Measurements from ENCODE around the gene APOM. TPM values are rescaled to one million over a fixed set of nuclear protein-coding genes. Genes with fewer than 3 reads are reported as not detected.

Gene APOM
- polyA plus RNA-seq, 4 donors = 7.2 to 32.8 (median 8.2) TPM

DNA sequence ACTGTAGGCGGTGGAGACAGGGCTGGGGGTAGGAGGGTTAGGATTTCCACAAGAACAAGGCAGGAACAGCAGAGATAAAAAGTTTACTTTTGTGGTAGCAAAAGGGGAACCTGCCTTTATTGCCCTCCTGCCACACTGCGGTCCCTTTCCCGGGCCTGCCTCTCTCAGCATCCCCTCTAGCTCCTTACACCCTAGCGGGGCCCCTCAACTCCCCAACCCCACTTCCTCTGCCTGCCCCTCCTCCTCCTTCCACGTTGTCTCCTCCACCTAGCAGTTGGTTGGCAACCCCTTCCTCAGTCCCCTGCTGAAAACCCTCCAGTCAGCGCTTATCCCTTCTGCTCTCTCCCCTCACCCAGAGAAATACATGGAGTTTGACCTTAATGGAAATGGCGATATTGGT is 39.9 kb upstream of the APOM start:
- Histone ChIP-seq H3K27ac (ENCODE audit: low read depth in 1 of 3, low read length in 2 of 3) (no peak overlapping the region), H3K4me3 (ENCODE audit: low read depth in 1 of 3, low read length in 3 of 3) (no peak overlapping the region), H3K9me3 (ENCODE audit: control insufficient read depth in 2 of 2, insufficient read depth in 1 of 2, low read depth in 1 of 2, low read length in 1 of 2) (no peaks in the 10 kb centered on the region), H3K4me1 (ENCODE audit: control insufficient read depth in 3 of 3, insufficient read depth in 2 of 3, low read depth in 1 of 3, low read length in 2 of 3) (peaks cover 0 to 20% (median 2%) of the 10 kb centered on the region in 3 donors), H3K27me3 (ENCODE audit: control insufficient read depth in 3 of 3, insufficient read depth in 3 of 3, low read length in 3 of 3) (no peaks in the 10 kb centered on the region), H3K36me3 (ENCODE audit: control insufficient read depth in 3 of 3, insufficient read depth in 2 of 3, low read depth in 1 of 3, low read length in 3 of 3) (no peaks in the 10 kb centered on the region)
- no peak for FAIRE-seq
- 51 to 72% (median 71%) methylated on average over 7 of the region's 7 CpGs for WGBS, 3 donors
- no peak for DNase-seq

DNA sequence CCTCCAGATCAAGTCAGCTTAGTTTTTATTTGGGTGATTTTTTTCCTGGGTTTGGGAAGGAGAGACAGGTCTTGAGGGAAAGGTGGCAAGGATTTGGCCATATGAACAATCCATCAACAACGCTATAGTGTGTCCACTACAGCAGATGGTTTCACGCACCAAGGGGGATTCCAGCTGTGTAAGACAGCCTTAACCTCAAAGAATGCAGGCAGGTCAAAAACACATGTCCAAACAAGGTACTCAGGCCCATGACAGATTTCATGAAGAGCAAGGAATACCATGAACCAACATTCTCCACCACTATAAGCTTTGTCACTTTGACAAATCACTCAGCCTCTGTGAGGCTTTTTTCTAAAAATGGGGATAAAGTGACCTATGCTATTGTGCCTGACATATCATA is 38.7 kb upstream of the APOM start:
- Histone ChIP-seq H3K4me1 (ENCODE audit: control insufficient read depth in 3 of 3, insufficient read depth in 2 of 3, low read depth in 1 of 3, low read length in 2 of 3) (peaks cover 0 to 25% (median 2%) of the 10 kb centered on the region in 3 donors), H3K4me3 (ENCODE audit: low read depth in 1 of 3, low read length in 3 of 3) (no peak overlapping the region), H3K27ac (ENCODE audit: low read depth in 1 of 3, low read length in 2 of 3) (no peak overlapping the region), H3K9me3 (ENCODE audit: control insufficient read depth in 2 of 2, insufficient read depth in 1 of 2, low read depth in 1 of 2, low read length in 1 of 2) (no peaks in the 10 kb centered on the region), H3K36me3 (ENCODE audit: control insufficient read depth in 3 of 3, insufficient read depth in 2 of 3, low read depth in 1 of 3, low read length in 3 of 3) (peaks cover 0 to under 1% (median 0%) of the 10 kb centered on the region in 3 donors), H3K27me3 (ENCODE audit: control insufficient read depth in 3 of 3, insufficient read depth in 3 of 3, low read length in 3 of 3) (no peaks in the 10 kb centered on the region)
- DNase-seq (no peak), FAIRE-seq (no peak)
- WGBS, 3 donors = 85 to 95% (median 93%) methylated on average over 2 of the region's 2 CpGs

GRCh38 chr6:31619805-31620585 is 35.7 kb upstream of the APOM start:
- DNase-seq (peak; percentile 99), FAIRE-seq (peak; percentile 10)
- Histone ChIP-seq H3K27ac (ENCODE audit: low read depth in 1 of 3, low read length in 2 of 3) (peak overlapping the region; percentile 89 to 100 (median 100)), H3K4me1 (ENCODE audit: control insufficient read depth in 3 of 3, insufficient read depth in 2 of 3, low read depth in 1 of 3, low read length in 2 of 3) (peaks cover 0 to 19% (median 2%) of the 10 kb centered on the region in 3 donors), H3K36me3 (ENCODE audit: control insufficient read depth in 3 of 3, insufficient read depth in 2 of 3, low read depth in 1 of 3, low read length in 3 of 3) (peaks cover 0 to 27% (median 1%) of the 10 kb centered on the region in 3 donors), H3K27me3 (ENCODE audit: control insufficient read depth in 3 of 3, insufficient read depth in 3 of 3, low read length in 3 of 3) (no peaks in the 10 kb centered on the region), H3K4me3 (ENCODE audit: low read depth in 1 of 3, low read length in 3 of 3) (peak overlapping the region; percentile 48 to 92 (median 81)), H3K9me3 (ENCODE audit: control insufficient read depth in 2 of 2, insufficient read depth in 1 of 2, low read depth in 1 of 2, low read length in 1 of 2) (no peaks in the 10 kb centered on the region)
- WGBS, 3 donors = 0 to 1% (median 0%) methylated on average over 43 to 50 of the region's 50 CpGs

GRCh38 chr6:31620586-31621319 is 34.9 kb upstream of the APOM start, which contains the start of gene PRRC2A:
PRRC2A (plus strand) TSS chr6:31620715; CDS start chr6:31622790, 2,075 bp downstream.
- no peak for FAIRE-seq

DNA sequence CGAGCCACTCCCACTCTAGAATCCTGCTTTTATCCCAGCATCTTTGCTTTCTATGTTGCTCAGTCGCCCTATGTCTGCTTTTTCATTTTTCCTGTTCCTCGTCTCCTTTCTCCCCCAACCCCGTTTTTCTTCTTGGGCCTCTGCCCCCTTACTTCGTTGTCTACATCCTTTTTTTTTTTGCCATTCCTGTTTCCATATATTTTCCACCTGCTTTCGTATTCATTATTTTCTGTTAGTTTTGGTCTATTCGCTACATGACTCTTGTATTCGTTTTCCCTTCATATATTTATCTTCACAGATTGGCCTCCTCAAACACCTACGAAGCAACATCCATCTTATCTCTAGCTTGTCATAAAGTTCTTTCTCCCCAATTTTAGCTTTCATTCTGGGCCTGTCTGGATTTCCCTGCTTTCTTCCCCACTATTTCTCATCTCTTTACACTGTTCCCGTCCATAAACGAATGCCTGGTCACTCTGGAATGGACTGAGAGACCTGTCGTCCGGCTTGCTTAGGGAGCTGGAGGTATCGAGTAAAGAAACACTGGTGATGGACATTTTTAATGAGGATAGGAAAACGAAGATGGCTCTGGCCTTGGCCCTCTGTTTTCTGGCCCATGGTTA is 34.3 kb upstream of the APOM start:
- 5 to 9% (median 7%) methylated on average over 15 of the region's 15 CpGs for WGBS, 3 donors
- DNase-seq = peak; percentile 10 to 36

More at GRCh38 chr6:31620586-31621319, 34.9 kb upstream of the APOM start, which contains the start of gene PRRC2A:
- WGBS, 3 donors = 1% methylated on average over 35 to 65 of the region's 67 CpGs
- H3K4me1 ChIP-seq (ENCODE audit: control insufficient read depth in 3 of 3, insufficient read depth in 2 of 3, low read depth in 1 of 3, low read length in 2 of 3) = peaks cover 0 to 11% (median 0%) of the 10 kb centered on the region in 3 donors
- H3K27ac ChIP-seq (ENCODE audit: low read depth in 1 of 3, low read length in 2 of 3) = peak within 1 kb of the TSS; percentile 89 to 100 (median 100)
- H3K36me3 ChIP-seq (ENCODE audit: control insufficient read depth in 3 of 3, insufficient read depth in 2 of 3, low read depth in 1 of 3, low read length in 3 of 3) = peaks cover 2 to 35% (median 8%) of the 10 kb centered on the region in 3 donors
- no peaks in the 10 kb centered on the region for H3K27me3 ChIP-seq (ENCODE audit: control insufficient read depth in 3 of 3, insufficient read depth in 3 of 3, low read length in 3 of 3)
- no peaks in the 10 kb centered on the region for H3K9me3 ChIP-seq (ENCODE audit: control insufficient read depth in 2 of 2, insufficient read depth in 1 of 2, low read depth in 1 of 2, low read length in 1 of 2)
- H3K4me3 ChIP-seq (ENCODE audit: low read depth in 1 of 3, low read length in 3 of 3) = peak within 1 kb of the TSS; percentile 68 to 92 (median 81)
- DNase-seq = peak in 1 of 2 donors; percentile 66

DNA sequence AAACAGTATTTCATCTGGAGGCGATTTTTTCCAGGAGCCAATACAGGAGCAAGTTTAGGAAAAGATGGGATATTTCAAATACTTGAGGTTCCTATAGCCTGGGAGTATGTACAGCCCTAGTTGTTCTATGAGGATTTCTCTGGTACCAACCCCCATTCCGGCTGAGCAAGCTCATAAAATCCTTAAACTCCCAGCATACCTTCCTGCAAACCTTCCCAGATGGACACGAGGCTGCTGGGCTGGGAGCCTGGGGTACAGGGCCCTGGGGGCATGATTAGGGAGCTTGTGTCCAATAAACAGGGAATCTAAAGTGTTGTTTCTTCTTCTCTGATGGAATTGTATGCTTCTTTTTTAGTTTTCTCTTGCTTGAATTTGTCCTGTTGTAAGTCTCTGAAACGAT is 33.7 kb upstream of the APOM start:
- no peaks in the 10 kb centered on the region for H3K9me3 ChIP-seq (ENCODE audit: control insufficient read depth in 2 of 2, insufficient read depth in 1 of 2, low read depth in 1 of 2, low read length in 1 of 2)
- peaks cover 12 to 47% (median 16%) of the 10 kb centered on the region in 3 donors for H3K36me3 ChIP-seq (ENCODE audit: control insufficient read depth in 3 of 3, insufficient read depth in 2 of 3, low read depth in 1 of 3, low read length in 3 of 3)
- peaks cover 0 to 10% (median 0%) of the 10 kb centered on the region in 3 donors for H3K4me1 ChIP-seq (ENCODE audit: control insufficient read depth in 3 of 3, insufficient read depth in 2 of 3, low read depth in 1 of 3, low read length in 2 of 3)
- 13 to 31% (median 22%) methylated on average over 4 of the region's 4 CpGs for whole genome bisulfite sequencing, 3 donors
- peak overlapping the region in 1 of 3 donors; percentile 100 for H3K27ac ChIP-seq (ENCODE audit: low read depth in 1 of 3, low read length in 2 of 3)
- H3K4me3 ChIP-seq (ENCODE audit: low read depth in 1 of 3, low read length in 3 of 3) = peak overlapping the region in 2 of 3 donors; percentile 10 to 92
- no peaks in the 10 kb centered on the region for H3K27me3 ChIP-seq (ENCODE audit: control insufficient read depth in 3 of 3, insufficient read depth in 3 of 3, low read length in 3 of 3)
- FAIRE-seq = no peak
- DNase-seq = peak; percentile 21 to 43

More for the DNA sequence above, 34.3 kb upstream of the APOM start:
- no peaks in the 10 kb centered on the region for H3K27me3 ChIP-seq (ENCODE audit: control insufficient read depth in 3 of 3, insufficient read depth in 3 of 3, low read length in 3 of 3)
- H3K4me3 ChIP-seq (ENCODE audit: low read depth in 1 of 3, low read length in 3 of 3) = peak overlapping the region; percentile 68 to 92 (median 81)
- peaks cover 0 to 10% (median 0%) of the 10 kb centered on the region in 3 donors for H3K4me1 ChIP-seq (ENCODE audit: control insufficient read depth in 3 of 3, insufficient read depth in 2 of 3, low read depth in 1 of 3, low read length in 2 of 3)
- H3K27ac ChIP-seq (ENCODE audit: low read depth in 1 of 3, low read length in 2 of 3) = peak overlapping the region; percentile 86 to 100 (median 95)
- no peaks in the 10 kb centered on the region for H3K9me3 ChIP-seq (ENCODE audit: control insufficient read depth in 2 of 2, insufficient read depth in 1 of 2, low read depth in 1 of 2, low read length in 1 of 2)
- H3K36me3 ChIP-seq (ENCODE audit: control insufficient read depth in 3 of 3, insufficient read depth in 2 of 3, low read depth in 1 of 3, low read length in 3 of 3) = peaks cover 7 to 42% (median 13%) of the 10 kb centered on the region in 3 donors
- no peak for FAIRE-seq

- peaks cover 0 to 10% (median 0%) of the 10 kb centered on the region in 3 donors for H3K4me1 ChIP-seq (ENCODE audit: control insufficient read depth in 3 of 3, insufficient read depth in 2 of 3, low read depth in 1 of 3, low read length in 2 of 3)
- FAIRE-seq = no peak
- DNase-seq = no peak
- no peak overlapping the region for H3K4me3 ChIP-seq (ENCODE audit: low read depth in 1 of 3, low read length in 3 of 3)
- H3K9me3 ChIP-seq (ENCODE audit: control insufficient read depth in 2 of 2, insufficient read depth in 1 of 2, low read depth in 1 of 2, low read length in 1 of 2) = no peaks in the 10 kb centered on the region
- H3K36me3 ChIP-seq (ENCODE audit: control insufficient read depth in 3 of 3, insufficient read depth in 2 of 3, low read depth in 1 of 3, low read length in 3 of 3) = peaks cover 19 to 54% (median 23%) of the 10 kb centered on the region in 3 donors
- H3K27ac ChIP-seq (ENCODE audit: low read depth in 1 of 3, low read length in 2 of 3) = no peak overlapping the region
- H3K27me3 ChIP-seq (ENCODE audit: control insufficient read depth in 3 of 3, insufficient read depth in 3 of 3, low read length in 3 of 3) = no peaks in the 10 kb centered on the region
- WGBS, 3 donors = 56 to 69% (median 60%) methylated on average over 10 of the region's 10 CpGs
Observed at GRCh38 chr6:31622684-31623091, 33.0 kb upstream of the APOM start.

DNA sequence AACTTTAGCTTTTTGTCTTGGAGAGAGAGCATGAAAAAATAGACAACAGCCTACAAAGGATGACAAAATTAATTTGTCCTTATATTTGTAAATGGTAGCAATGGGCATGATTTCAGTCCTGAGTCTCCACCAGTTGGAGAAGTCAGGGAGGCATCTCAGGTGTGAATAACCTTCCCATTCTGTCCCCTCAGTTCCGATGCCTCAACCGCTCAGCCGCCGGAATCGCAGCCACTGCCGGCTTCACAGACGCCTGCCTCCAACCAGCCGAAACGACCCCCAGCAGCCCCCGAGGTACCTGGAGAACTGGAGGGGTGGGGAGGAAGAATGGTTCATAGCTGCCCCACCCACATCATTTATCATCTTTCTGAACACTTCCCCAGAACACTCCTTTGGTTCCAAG is 31.6 kb upstream of the APOM start:
- Histone ChIP-seq H3K27ac (ENCODE audit: low read depth in 1 of 3, low read length in 2 of 3) (no peak overlapping the region), H3K4me1 (ENCODE audit: control insufficient read depth in 3 of 3, insufficient read depth in 2 of 3, low read depth in 1 of 3, low read length in 2 of 3) (peaks cover 0 to 10% (median 0%) of the 10 kb centered on the region in 3 donors), H3K36me3 (ENCODE audit: control insufficient read depth in 3 of 3, insufficient read depth in 2 of 3, low read depth in 1 of 3, low read length in 3 of 3) (peaks cover 25 to 66% (median 35%) of the 10 kb centered on the region in 3 donors), H3K27me3 (ENCODE audit: control insufficient read depth in 3 of 3, insufficient read depth in 3 of 3, low read length in 3 of 3) (no peaks in the 10 kb centered on the region), H3K4me3 (ENCODE audit: low read depth in 1 of 3, low read length in 3 of 3) (no peak overlapping the region), H3K9me3 (ENCODE audit: control insufficient read depth in 2 of 2, insufficient read depth in 1 of 2, low read depth in 1 of 2, low read length in 1 of 2) (no peaks in the 10 kb centered on the region)
- 83 to 91% (median 84%) methylated on average over 10 of the region's 10 CpGs for WGBS, 3 donors
- DNase-seq (peak in 1 of 2 donors; percentile 43), FAIRE-seq (no peak)
